ENCODE measurements around the gene CRHR2.

CRHR2 gene

GRCh38 chr7:30683816-30684215, 1.6 kb upstream of the CRHR2 start:
- in situ Hi-C loops (cut with HindIII; ENCODE audit: low sequenced_read_pairs) = no loop called here

GRCh38 chr7:30683306-30683705, 1.1 kb upstream of the CRHR2 start:
- no peak for TF ChIP-seq CTCF (IDR thresholded peaks at IDR 0.05; ENCODE audit: low read depth, low read length)
- H3K4me3 ChIP-seq (ENCODE audit: low read depth, low read length) = no peak overlapping the region
- in situ Hi-C loops (cut with HindIII; ENCODE audit: low sequenced_read_pairs) = no loop called here
- no peak for DNase-seq (ENCODE audit: low read depth, low spot score)

More at GRCh38 chr7:30683816-30684215, 1.6 kb upstream of the CRHR2 start:
- no peak for TF ChIP-seq CTCF (IDR thresholded peaks at IDR 0.05; ENCODE audit: low read depth, low read length)
- H3K4me3 ChIP-seq (ENCODE audit: low read depth, low read length) = no peak overlapping the region
- no peak for DNase-seq (ENCODE audit: low read depth, low spot score)

- H3K4me3 ChIP-seq (ENCODE audit: low read depth, low read length) = no peak overlapping the region
- in situ Hi-C loops (cut with HindIII; ENCODE audit: low sequenced_read_pairs) = no loop called here
- no peak for TF ChIP-seq CTCF (IDR thresholded peaks at IDR 0.05; ENCODE audit: low read depth, low read length)
- DNase-seq (ENCODE audit: low read depth, low spot score) = no peak
Observed at GRCh38 chr7:30681815-30682211, 443 bp downstream of the CRHR2 start.

- no peak overlapping the region for H3K4me3 ChIP-seq (ENCODE audit: low read depth, low read length)
- no peak for TF ChIP-seq CTCF (IDR thresholded peaks at IDR 0.05; ENCODE audit: low read depth, low read length)
- in situ Hi-C loops (cut with HindIII; ENCODE audit: low sequenced_read_pairs) = no loop called here
- DNase-seq (ENCODE audit: low read depth, low spot score) = no peak
Observed at GRCh38 chr7:30681331-30681797, 892 bp downstream of the CRHR2 start.

- no peak for DNase-seq (ENCODE audit: low read depth, low spot score)
- in situ Hi-C loops (cut with HindIII; ENCODE audit: low sequenced_read_pairs) = no loop called here
- H3K4me3 ChIP-seq (ENCODE audit: low read depth, low read length) = no peak overlapping the region
- TF ChIP-seq CTCF (IDR thresholded peaks at IDR 0.05; ENCODE audit: low read depth, low read length) = no peak
Observed at GRCh38 chr7:30679664-30680063, 2.6 kb downstream of the CRHR2 start.

GRCh38 chr7:30678805-30679204, 3.5 kb downstream of the CRHR2 start:
- DNase-seq (ENCODE audit: low read depth, low spot score) = no peak
- no peak overlapping the region for H3K4me3 ChIP-seq (ENCODE audit: low read depth, low read length)
- in situ Hi-C loops (cut with HindIII; ENCODE audit: low sequenced_read_pairs) = no loop called here
- TF ChIP-seq CTCF (IDR thresholded peaks at IDR 0.05; ENCODE audit: low read depth, low read length) = no peak

GRCh38 chr7:30674876-30675275, 7.4 kb downstream of the CRHR2 start:
- TF ChIP-seq CTCF (IDR thresholded peaks at IDR 0.05; ENCODE audit: low read depth, low read length) = no peak
- DNase-seq (ENCODE audit: low read depth, low spot score) = no peak

More at GRCh38 chr7:30674876-30675275, 7.4 kb downstream of the CRHR2 start:
- H3K4me3 ChIP-seq (ENCODE audit: low read depth, low read length) = no peak overlapping the region
- in situ Hi-C loops (cut with HindIII; ENCODE audit: low sequenced_read_pairs) = no loop called here
